ENCODE data around the gene FILIP1L.

Gene FILIP1L

GRCh38 chr3:99848433-99848832 lies 265.9 kb downstream of the FILIP1L start:
- Histone ChIP-seq H3K9ac (ENCODE audit: low read depth, low read length, poor library complexity, severe bottlenecking) (no peak overlapping the region), H2AFZ (ENCODE audit: low read length) (no peak overlapping the region), H3K4me2 (ENCODE audit: low read depth, low read length, poor library complexity, severe bottlenecking) (no peak overlapping the region), H3K27me3 (ENCODE audit: insufficient read depth, low read length, poor library complexity, severe bottlenecking) (no peaks in the 10 kb centered on the region), H3K4me3 (ENCODE audit: low read length, poor library complexity, severe bottlenecking) (no peak overlapping the region), H3K9me2 (replicated peaks; ENCODE audit: low read depth, low read length) (no peaks in the 10 kb centered on the region), H3K36me3 (ENCODE audit: insufficient read depth, low read length) (no peaks in the 10 kb centered on the region), H3F3A (ENCODE audit: low read depth) (no peaks in the 10 kb centered on the region), H3K9me3 (ENCODE audit: insufficient read depth, low read depth, low read length) (no peaks in the 10 kb centered on the region), H3K79me2 (ENCODE audit: insufficient read depth, low read length) (no peaks in the 10 kb centered on the region), H4K20me1 (ENCODE audit: insufficient read depth, low read length, poor library complexity, severe bottlenecking) (no peaks in the 10 kb centered on the region), H3K4me1 (ENCODE audit: insufficient read depth, low read length, poor library complexity, severe bottlenecking) (peaks cover 14% of the 10 kb centered on the region)
- no peak for TF ChIP-seq CTCF (conservative IDR thresholded peaks at IDR 0.05; ENCODE audit: low read length)
- no peak for TF ChIP-seq EZH2phosphoT487 (IDR thresholded peaks at IDR 0.05; ENCODE audit: borderline replicate concordance)

- Histone ChIP-seq H3K4me3 (ENCODE audit: low read length, poor library complexity, severe bottlenecking) (no peak overlapping the region), H3K79me2 (ENCODE audit: insufficient read depth, low read length) (no peaks in the 10 kb centered on the region), H4K20me1 (ENCODE audit: insufficient read depth, low read length, poor library complexity, severe bottlenecking) (no peaks in the 10 kb centered on the region)
These were observed 267.7 kb downstream of the FILIP1L start for GRCh38 chr3:99846477-99847160.

GRCh38 chr3:99845999-99846398 lies 268.3 kb downstream of the FILIP1L start:
- H3K4me3 ChIP-seq (ENCODE audit: low read length, poor library complexity, severe bottlenecking) = no peak overlapping the region
- no peaks in the 10 kb centered on the region for H3F3A ChIP-seq (ENCODE audit: low read depth)
- no peaks in the 10 kb centered on the region for H3K27me3 ChIP-seq (ENCODE audit: insufficient read depth, low read length, poor library complexity, severe bottlenecking)
- H3K9me3 ChIP-seq (ENCODE audit: insufficient read depth, low read depth, low read length) = no peaks in the 10 kb centered on the region
- no peaks in the 10 kb centered on the region for H3K36me3 ChIP-seq (ENCODE audit: insufficient read depth, low read length)
- H3K79me2 ChIP-seq (ENCODE audit: insufficient read depth, low read length) = no peaks in the 10 kb centered on the region
- no peak overlapping the region for H3K4me2 ChIP-seq (ENCODE audit: low read depth, low read length, poor library complexity, severe bottlenecking)
- no peak overlapping the region for H2AFZ ChIP-seq (ENCODE audit: low read length)
- H3K4me1 ChIP-seq (ENCODE audit: insufficient read depth, low read length, poor library complexity, severe bottlenecking) = peaks cover 12% of the 10 kb centered on the region
- H4K20me1 ChIP-seq (ENCODE audit: insufficient read depth, low read length, poor library complexity, severe bottlenecking) = no peaks in the 10 kb centered on the region
- H3K9me2 ChIP-seq (replicated peaks; ENCODE audit: low read depth, low read length) = no peaks in the 10 kb centered on the region
- H3K9ac ChIP-seq (ENCODE audit: low read depth, low read length, poor library complexity, severe bottlenecking) = no peak overlapping the region
- TF ChIP-seq CTCF (conservative IDR thresholded peaks at IDR 0.05; ENCODE audit: low read length) (no peak), EZH2phosphoT487 (IDR thresholded peaks at IDR 0.05; ENCODE audit: borderline replicate concordance) (no peak)

More at GRCh38 chr3:99846477-99847160, 267.7 kb downstream of the FILIP1L start:
- H3K9me2 ChIP-seq (replicated peaks; ENCODE audit: low read depth, low read length) = no peaks in the 10 kb centered on the region
- no peaks in the 10 kb centered on the region for H3F3A ChIP-seq (ENCODE audit: low read depth)
- peaks cover 14% of the 10 kb centered on the region for H3K4me1 ChIP-seq (ENCODE audit: insufficient read depth, low read length, poor library complexity, severe bottlenecking)
- H3K4me2 ChIP-seq (ENCODE audit: low read depth, low read length, poor library complexity, severe bottlenecking) = no peak overlapping the region
- no peak for TF ChIP-seq CTCF (conservative IDR thresholded peaks at IDR 0.05; ENCODE audit: low read length)
- TF ChIP-seq EZH2phosphoT487 (IDR thresholded peaks at IDR 0.05; ENCODE audit: borderline replicate concordance) = no peak
- H3K36me3 ChIP-seq (ENCODE audit: insufficient read depth, low read length) = no peaks in the 10 kb centered on the region
- H3K9me3 ChIP-seq (ENCODE audit: insufficient read depth, low read depth, low read length) = no peaks in the 10 kb centered on the region
- no peaks in the 10 kb centered on the region for H3K27me3 ChIP-seq (ENCODE audit: insufficient read depth, low read length, poor library complexity, severe bottlenecking)
- no peak overlapping the region for H2AFZ ChIP-seq (ENCODE audit: low read length)
- no peak overlapping the region for H3K9ac ChIP-seq (ENCODE audit: low read depth, low read length, poor library complexity, severe bottlenecking)

Measured in Loucy (cell line).